Psoas muscle (tissue), 8 donors: ENCODE data around the gene TRPM4. TPM values are rescaled to one million over a fixed set of nuclear protein-coding genes. Genes with fewer than 3 reads are reported as not detected.

Source experiments
- ATAC-seq, 4 donors: fragments of 200-7000 bp; cut with Tn5 transposase; one replicate each; pipeline ENCODE4 v1.9.1; 2020; ENCODE audit warnings: moderate library complexity in 3 of 4, mild to moderate bottlenecking in 2 of 4
- DNase-seq, 2 donors: peaks; one replicate each; pipeline ENCODE4 v3.0.0-alpha.2; 2020
- H3K27ac ChIP-seq: fragments of 200-600 bp; one replicate; pipeline ENCODE4 v1.8.0; 2022
- H3K27me3 ChIP-seq, 3 donors: fragments of 200-600 bp in 1 of 3; one replicate each; pipeline versions ENCODE4 v1.6.1 to v1.8.0; 2013 to 2022; ENCODE audit warnings: low read length in 2 of 3, mild to moderate bottlenecking in 2 of 3, moderate library complexity in 1 of 3; ENCODE audit not compliant: insufficient read depth in 3 of 3
- H3K36me3 ChIP-seq, 2 donors: fragments of 200-600 bp in 1 of 2; one replicate each; pipeline versions ENCODE4 v1.6.1 to v1.8.0; 2013 to 2022; ENCODE audit warnings: low read depth in 1 of 2, mild to moderate bottlenecking in 1 of 2, moderate library complexity in 1 of 2; ENCODE audit not compliant: insufficient read depth in 1 of 2
- H3K4me1 ChIP-seq: fragments of 200-600 bp; one replicate; pipeline ENCODE4 v1.8.0; 2022
- H3K4me3 ChIP-seq: fragments of 200-600 bp; one replicate; pipeline ENCODE4 v1.8.0; 2022; ENCODE audit warnings: mild to moderate bottlenecking
- H3K9me3 ChIP-seq: fragments of 200-600 bp; one replicate; pipeline ENCODE4 v1.8.0; 2022
- whole genome bisulfite sequencing, 3 donors: extraction: QIAGEN DNeasy Blood & Tissue Kit; methylation state at CpG; one replicate each; pipeline versions ENCODE4 v1.1.6 to v1.1.7; 2013; 5-methylcytosine and 5-hydroxymethylcytosine counted together
- intact Hi-C, 2 donors: fragments of 100-400 bp; cut with DNase I; formaldehyde crosslinking; loops; one replicate each; pipeline versions ENCODE4 v1.11.0 to v1.14.2; 2022
- polyA plus RNA-seq, 3 donors: library from polyadenylated mRNA; stranded (reverse); fragments of 200-250 nt; gene quantifications; one replicate each; pipeline ENCODE4 v1.2.3, GENCODE V29; 2013
- total RNA-seq, 4 donors: library from RNA; stranded (reverse); fragmentation: NEBNext Ultra II Directional in 2 of 4; extraction: Animal tissue kit (Norgen Biotek cat#: 25700) in 2 of 4; gene quantifications; one replicate each; pipeline versions ENCODE4 v1.2.1 to v1.2.4, GENCODE V29; 2021 to 2023
- TF ChIP-seq, protein P1 (sequence below): fragments of 200-600 bp; IDR thresholded peaks from one replicate; pipeline ENCODE4 v1.8.0; 2022; ENCODE audit warnings: antibody characterized with exemption
- donor health status: healthy with polysubstance abuse.
- donor health status: DM: no; HTN: no; CAD: no; lungs with moderate emphysema.
- donor health status: Bipolar disorder and iron deficiency.
- donor health status: healthy.
- donor health status: DM: yes; HTN: yes; CAD: no.
- donor health status: DM: no; HTN: no; CAD: no.
- donor health status: DM: no; HTN: no; CAD: no.
- donor health status: DM: yes; HTN: yes; CAD: no.

TRPM4 gene
- total and polyA plus RNA-seq, 7 donors = 6.5 to 20.6 (median 9.5) TPM

DNA sequence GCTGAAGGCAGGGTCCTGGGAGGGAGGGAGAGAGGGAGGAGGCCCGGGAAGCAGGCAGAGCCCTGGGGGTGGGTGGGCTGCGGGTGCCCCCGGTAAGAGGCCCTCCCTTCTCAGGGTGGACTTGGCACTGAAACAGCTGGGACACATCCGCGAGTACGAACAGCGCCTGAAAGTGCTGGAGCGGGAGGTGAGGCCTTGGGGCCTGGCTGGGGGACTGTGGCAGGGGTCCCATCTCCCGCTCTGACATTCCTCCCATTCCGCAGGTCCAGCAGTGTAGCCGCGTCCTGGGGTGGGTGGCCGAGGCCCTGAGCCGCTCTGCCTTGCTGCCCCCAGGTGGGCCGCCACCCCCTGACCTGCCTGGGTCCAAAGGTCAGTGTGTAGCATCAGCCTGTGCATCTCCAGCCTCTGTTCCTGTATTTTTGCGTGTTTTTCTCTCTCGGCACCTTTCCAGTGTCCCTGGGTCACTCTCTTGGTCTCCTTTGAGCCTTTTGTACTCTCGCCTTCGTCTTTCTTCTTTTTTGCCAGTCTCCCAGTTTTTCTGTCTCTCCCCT, 53.4 kb downstream of the TRPM4 start:
- no peak for DNase-seq
- TF ChIP-seq, protein P1, sequence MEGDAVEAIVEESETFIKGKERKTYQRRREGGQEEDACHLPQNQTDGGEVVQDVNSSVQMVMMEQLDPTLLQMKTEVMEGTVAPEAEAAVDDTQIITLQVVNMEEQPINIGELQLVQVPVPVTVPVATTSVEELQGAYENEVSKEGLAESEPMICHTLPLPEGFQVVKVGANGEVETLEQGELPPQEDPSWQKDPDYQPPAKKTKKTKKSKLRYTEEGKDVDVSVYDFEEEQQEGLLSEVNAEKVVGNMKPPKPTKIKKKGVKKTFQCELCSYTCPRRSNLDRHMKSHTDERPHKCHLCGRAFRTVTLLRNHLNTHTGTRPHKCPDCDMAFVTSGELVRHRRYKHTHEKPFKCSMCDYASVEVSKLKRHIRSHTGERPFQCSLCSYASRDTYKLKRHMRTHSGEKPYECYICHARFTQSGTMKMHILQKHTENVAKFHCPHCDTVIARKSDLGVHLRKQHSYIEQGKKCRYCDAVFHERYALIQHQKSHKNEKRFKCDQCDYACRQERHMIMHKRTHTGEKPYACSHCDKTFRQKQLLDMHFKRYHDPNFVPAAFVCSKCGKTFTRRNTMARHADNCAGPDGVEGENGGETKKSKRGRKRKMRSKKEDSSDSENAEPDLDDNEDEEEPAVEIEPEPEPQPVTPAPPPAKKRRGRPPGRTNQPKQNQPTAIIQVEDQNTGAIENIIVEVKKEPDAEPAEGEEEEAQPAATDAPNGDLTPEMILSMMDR = no peak
- no peaks in the 10 kb centered on the region for H3K4me1 ChIP-seq
- no peaks in the 10 kb centered on the region for H3K27me3 ChIP-seq
- peaks cover 0 to 36% of the 10 kb centered on the region in 2 donors for H3K36me3 ChIP-seq
- peak in 1 of 4 donors; percentile 11 for ATAC-seq
- WGBS, 3 donors = 75 to 82% (median 79%) methylated on average over 15 to 19 of the region's 19 CpGs
- no peak overlapping the region for H3K27ac ChIP-seq
- intact Hi-C loops = no loop called here
- no peaks in the 10 kb centered on the region for H3K9me3 ChIP-seq
- H3K4me3 ChIP-seq = no peak overlapping the region

DNA sequence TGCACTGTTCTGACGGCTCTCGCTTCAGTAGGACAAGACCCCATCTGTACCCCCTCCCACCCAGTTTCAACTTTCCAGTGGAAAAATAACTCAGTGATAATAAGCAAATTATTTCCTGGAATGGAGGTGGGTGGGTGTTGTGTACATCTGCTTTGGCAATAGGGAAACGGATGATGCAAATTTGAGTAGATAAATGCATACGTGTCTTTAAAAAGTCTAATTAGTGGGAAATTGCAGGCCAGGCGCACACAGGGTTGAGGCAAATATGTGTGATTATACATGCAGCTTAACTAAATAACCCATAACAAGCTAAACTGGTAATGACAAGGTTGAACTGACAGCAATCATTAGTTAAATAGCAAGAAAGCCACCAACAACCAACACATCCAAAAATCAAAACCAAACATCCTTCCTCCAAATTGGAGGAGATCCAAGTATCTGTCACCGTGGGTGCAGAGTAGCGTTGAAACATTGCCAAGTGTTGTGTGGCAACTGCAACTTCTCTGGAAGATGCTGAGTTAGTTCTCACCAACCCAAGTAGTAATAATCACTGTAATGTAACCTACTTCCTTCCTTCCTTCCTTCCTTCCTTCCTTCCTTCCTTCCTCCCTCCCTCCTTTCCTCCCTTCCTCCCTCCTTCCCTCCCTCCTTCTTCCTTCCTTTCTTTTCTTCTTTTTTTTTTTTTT, 54.6 kb downstream of the TRPM4 start:
- intact Hi-C loops = no loop called here
- Histone ChIP-seq H3K4me3 (no peak overlapping the region), H3K27ac (no peak overlapping the region), H3K9me3 (no peaks in the 10 kb centered on the region), H3K4me1 (no peaks in the 10 kb centered on the region), H3K27me3 (no peaks in the 10 kb centered on the region), H3K36me3 (peaks cover 0 to 24% of the 10 kb centered on the region in 2 donors)
- WGBS, 3 donors = 60 to 63% (median 60%) methylated on average over 7 of the region's 7 CpGs
- TF ChIP-seq, protein P1 = no peak
- no peak for DNase-seq
- ATAC-seq = no peak

DNA sequence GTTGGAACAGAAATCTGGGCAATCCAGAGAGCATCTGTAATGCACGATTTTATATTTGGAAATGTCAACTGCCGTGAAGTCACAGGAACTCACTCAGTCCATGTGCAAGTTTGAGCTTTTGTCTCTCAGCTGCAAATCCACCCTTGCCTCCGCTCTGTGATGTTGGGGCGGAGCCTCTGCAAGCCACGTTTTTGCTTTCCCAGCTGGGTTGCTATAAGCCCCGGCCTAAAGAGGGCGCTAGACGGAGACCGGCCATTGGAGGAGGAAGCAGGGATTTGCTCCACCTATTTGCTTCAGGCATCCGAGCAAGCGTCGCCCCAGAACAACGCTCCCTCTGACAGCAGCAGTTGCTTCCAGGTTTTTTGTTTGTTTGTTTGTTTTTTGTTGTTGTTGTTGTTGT, 56.2 kb downstream of the TRPM4 start:
- no peak for DNase-seq
- WGBS, 3 donors = 81 to 86% (median 84%) methylated on average over 13 of the region's 13 CpGs
- TF ChIP-seq, protein P1 = no peak

DNA sequence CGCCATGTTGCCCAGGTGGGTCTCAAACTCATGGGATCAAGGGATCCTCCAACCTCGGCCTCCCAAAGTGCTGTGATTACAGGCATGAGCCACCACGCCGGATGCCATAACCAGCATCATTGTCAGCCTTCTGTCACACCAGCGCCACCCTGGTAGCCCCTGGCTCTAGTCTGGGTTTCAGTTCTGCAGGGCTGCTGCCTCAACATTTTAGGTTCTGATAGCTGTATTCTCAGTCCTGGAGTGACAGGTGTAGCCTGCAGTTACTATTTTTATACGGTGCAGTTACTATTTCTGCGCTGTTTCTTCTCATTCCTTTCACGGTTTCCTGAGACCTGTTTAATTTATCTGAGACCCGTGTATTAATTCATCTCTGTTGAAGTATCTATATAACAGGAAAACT, 57.1 kb downstream of the TRPM4 start:
- ATAC-seq = no peak
- 62 to 75% (median 64%) methylated on average over 9 of the region's 9 CpGs for WGBS, 3 donors
- no peaks in the 10 kb centered on the region for H3K4me1 ChIP-seq
- H3K36me3 ChIP-seq = peaks cover 0 to 19% of the 10 kb centered on the region in 2 donors
- no peaks in the 10 kb centered on the region for H3K27me3 ChIP-seq
- intact Hi-C loops = no loop called here
- no peak for DNase-seq
- no peak overlapping the region for H3K27ac ChIP-seq
- H3K9me3 ChIP-seq = no peaks in the 10 kb centered on the region
- TF ChIP-seq, protein P1 = no peak
- H3K4me3 ChIP-seq = no peak overlapping the region

More for the DNA sequence above, 56.2 kb downstream of the TRPM4 start:
- H3K4me1 ChIP-seq = no peaks in the 10 kb centered on the region
- H3K9me3 ChIP-seq = no peaks in the 10 kb centered on the region
- peaks cover 0 to 19% of the 10 kb centered on the region in 2 donors for H3K36me3 ChIP-seq
- H3K27me3 ChIP-seq = no peaks in the 10 kb centered on the region
- ATAC-seq = no peak
- intact Hi-C loops = no loop called here
- no peak overlapping the region for H3K27ac ChIP-seq
- H3K4me3 ChIP-seq = no peak overlapping the region
